Dedifferentiated amniotic fluid mesenchymal stem cell (primary cell): ENCODE measurements around the gene DENND1A.
"Not testable (repeated sequence)": the region's sequence is repeated elsewhere in the genome, so short reads cannot be mapped to it uniquely, and the experiment has no call there.

ENCODE experiments used
- DNase-seq: peaks from one replicate; pipeline ENCODE4 v3.0.0-alpha.2; 2016; ENCODE audit errors: extremely low spot score

The DENND1A gene

GRCh38 chr9:123434619-123435240 lies 495.2 kb downstream of the DENND1A start:
- no peak for DNase-seq

- DNase-seq = no peak
These were observed 497.3 kb downstream of the DENND1A start for GRCh38 chr9:123432331-123433236.

- DNase-seq = no peak
These were observed 498.3 kb downstream of the DENND1A start for GRCh38 chr9:123431581-123431980.

GRCh38 chr9:123428450-123428849 lies 501.5 kb downstream of the DENND1A start:
- DNase-seq = not testable (repeated sequence)

GRCh38 chr9:123426406-123426805 lies 503.5 kb downstream of the DENND1A start:
- DNase-seq = no peak

- DNase-seq = no peak
These were observed 504.0 kb downstream of the DENND1A start for GRCh38 chr9:123425836-123426365.

GRCh38 chr9:123425261-123425821 lies 504.6 kb downstream of the DENND1A start:
- no peak for DNase-seq

GRCh38 chr9:123424552-123425225 lies 505.2 kb downstream of the DENND1A start:
- no peak for DNase-seq

GRCh38 chr9:123424131-123424530 lies 505.8 kb downstream of the DENND1A start:
- DNase-seq = no peak

- no peak for DNase-seq
These were observed 506.6 kb downstream of the DENND1A start for GRCh38 chr9:123423311-123423640.

GRCh38 chr9:123422635-123423310 lies 507.2 kb downstream of the DENND1A start:
- no peak for DNase-seq

- DNase-seq = no peak
These were observed 508.0 kb downstream of the DENND1A start for GRCh38 chr9:123421801-123422455.

GRCh38 chr9:123421186-123421585 lies 508.7 kb downstream of the DENND1A start:
- DNase-seq = no peak

GRCh38 chr9:123420592-123421111 lies 509.3 kb downstream of the DENND1A start:
- no peak for DNase-seq

- no peak for DNase-seq
These were observed 510.0 kb downstream of the DENND1A start for GRCh38 chr9:123419721-123420591.

- no peak for DNase-seq
These were observed 510.8 kb downstream of the DENND1A start for GRCh38 chr9:123419091-123419490.

- no peak for DNase-seq
These were observed 511.4 kb downstream of the DENND1A start for GRCh38 chr9:123418506-123418905.

GRCh38 chr9:123418052-123418430 lies 511.9 kb downstream of the DENND1A start:
- DNase-seq = no peak

GRCh38 chr9:123417289-123418051 lies 512.5 kb downstream of the DENND1A start:
- no peak for DNase-seq
